SK-N-SH (cell line): ENCODE measurements around the gene HRH2. TPM values are rescaled to one million over a fixed set of nuclear protein-coding genes. Genes with fewer than 3 reads are reported as not detected.

Source experiments
- CTCF ChIA-PET: fragments of 300-600, 350-600 bp; formaldehyde crosslinking; extraction: SDS; loops from one replicate; lab custom pipeline; 2021; lab: Yijun Ruan, JAX
- POLR2A ChIA-PET: fragments of 350-600 bp; sonication (Branson Sonifier 250); formaldehyde crosslinking; extraction: SDS; loops from one replicate; lab custom pipeline; 2020; ENCODE audit warnings: antibody characterized with exemption, inconsistent platforms; lab: Yijun Ruan, JAX
- DNase-seq: peaks from one replicate; pipeline ENCODE4 v3.0.0; 2012
- H2AFZ ChIP-seq: fragments of 200-600 bp; sonication (generic); 2 replicates; pipeline ENCODE4 v1.8.1; 2016; ENCODE audit warnings: antibody characterized with exemption, mild to moderate bottlenecking, low read depth
- H3F3A ChIP-seq: fragments of 200-600 bp; sonication (generic); replicated peaks from 2 replicates; pipeline ENCODE3; 2016; ENCODE audit warnings: antibody characterized with exemption, mild to moderate bottlenecking; ENCODE audit not compliant: insufficient read depth
- H3K27ac ChIP-seq, 2 experiments: fragments of 200-500 bp in 1 of 2; fragments of 200-600 bp in 1 of 2; sonication (Bioruptor generic) in 1 of 2; sonication (generic), shearing (Covaris generic) in 1 of 2; 2 replicates each; pipeline versions ENCODE4 v1.5.1 to v1.6.1; 2014 to 2016; ENCODE audit warnings: low read depth in 2 of 2, inconsistent platforms in 1 of 2, low read length in 1 of 2, mild to moderate bottlenecking in 1 of 2, mixed read lengths in 1 of 2
- H3K27me3 ChIP-seq: fragments of 200-600 bp; sonication (generic), shearing (Covaris generic); 2 replicates; pipeline ENCODE4 v1.6.1; 2016; ENCODE audit warnings: mixed run types; ENCODE audit not compliant: insufficient read depth
- H3K36me3 ChIP-seq, 2 experiments: fragments of 200-500 bp in 1 of 2; fragments of 200-600 bp in 1 of 2; sonication (Bioruptor generic) in 1 of 2; sonication (generic) in 1 of 2; replicated peaks in 1 of 2; 2 replicates each; pipeline versions ENCODE3 to v1.5.1; 2014 to 2016; ENCODE audit warnings: low read length in 1 of 2, mild to moderate bottlenecking in 1 of 2; ENCODE audit not compliant: insufficient read depth in 2 of 2, control insufficient read depth in 1 of 2
- H3K4me1 ChIP-seq, 2 experiments: fragments of 200-500 bp in 1 of 2; fragments of 200-600 bp in 1 of 2; sonication (Bioruptor generic) in 1 of 2; sonication (generic), shearing (Covaris generic) in 1 of 2; 2 replicates each; pipeline versions ENCODE4 v1.5.1 to v1.6.1; 2014 to 2016; ENCODE audit warnings: low read depth in 1 of 2, low read length in 1 of 2, mixed run types in 1 of 2; ENCODE audit not compliant: insufficient read depth in 2 of 2, control insufficient read depth in 1 of 2
- H3K4me2 ChIP-seq: fragments of 200-600 bp; sonication (generic), shearing (Covaris generic); 2 replicates; pipeline ENCODE4 v1.6.1; 2017; ENCODE audit warnings: mixed run types
- H3K4me3 ChIP-seq, 2 experiments: fragments of 200-500 bp in 1 of 2; fragments of 200-600 bp in 1 of 2; sonication (Bioruptor generic) in 1 of 2; sonication (generic), shearing (Covaris generic) in 1 of 2; 2 replicates each; pipeline versions ENCODE4 v1.5.1 to v1.8.1; 2014 to 2016; ENCODE audit warnings: low read depth in 2 of 2, inconsistent platforms in 1 of 2, low read length in 1 of 2, mild to moderate bottlenecking in 1 of 2, mixed read lengths in 1 of 2, moderate library complexity in 1 of 2
- H3K79me2 ChIP-seq: fragments of 200-600 bp; sonication (generic); 2 replicates; pipeline ENCODE4 v1.8.1; 2017; ENCODE audit warnings: mild to moderate bottlenecking; ENCODE audit not compliant: insufficient read depth
- H3K9ac ChIP-seq: fragments of 200-600 bp; sonication (generic); 2 replicates; pipeline ENCODE4 v1.6.1; 2017; ENCODE audit warnings: mixed run types
- H3K9me2 ChIP-seq: fragments of 200-600 bp; sonication (generic); 2 replicates; pipeline ENCODE4 v1.6.1; 2017; ENCODE audit warnings: mixed run types
- H3K9me3 ChIP-seq: fragments of 200-600 bp; sonication (generic); 2 replicates; pipeline ENCODE4 v1.6.1; 2017; ENCODE audit warnings: mixed run types, mild to moderate bottlenecking, moderate library complexity
- H4K20me1 ChIP-seq: fragments of 200-600 bp; sonication (generic); 2 replicates; pipeline ENCODE4 v1.6.1; 2017; ENCODE audit warnings: mild to moderate bottlenecking, mixed run types; ENCODE audit not compliant: insufficient read depth
- EP300 ChIP-seq, 2 experiments: IDR thresholded peaks; 2 replicates each; pipeline versions ENCODE4 v1.4.0 to v1.6.1; 2012; ENCODE audit warnings: borderline replicate concordance in 1 of 2, low read depth in 1 of 2, low read length in 1 of 2
- FOXJ3 ChIP-seq: sonication (generic); formaldehyde crosslinking; IDR thresholded peaks from 2 replicates; pipeline ENCODE4 v1.5.1; 2020; ENCODE audit warnings: mild to moderate bottlenecking, missing genetic modification reagents
- GABPA ChIP-seq: IDR thresholded peaks from 2 replicates; pipeline ENCODE4 v1.4.0; 2012; ENCODE audit warnings: low read depth, mild to moderate bottlenecking
- GATA2 ChIP-seq: sonication (generic); formaldehyde crosslinking; IDR thresholded peaks from 2 replicates; pipeline ENCODE4 v1.5.0; 2020; ENCODE audit warnings: mild to moderate bottlenecking, missing genetic modification reagents
- JUND ChIP-seq: IDR thresholded peaks from 2 replicates; pipeline ENCODE4 v1.4.0; 2012
- NFIC ChIP-seq: IDR thresholded peaks from 2 replicates; pipeline ENCODE4 v1.4.0; 2012; ENCODE audit warnings: borderline replicate concordance
- RFX5 ChIP-seq: IDR thresholded peaks from 2 replicates; pipeline ENCODE4 v1.6.1; 2012; ENCODE audit warnings: mild to moderate bottlenecking, improper control_type of control experiment, low read length
- SMC3 ChIP-seq: IDR thresholded peaks from 2 replicates; pipeline ENCODE4 v1.6.1; 2012; ENCODE audit warnings: low read depth, low read length, improper control_type of control experiment
- TAF1 ChIP-seq: IDR thresholded peaks from 2 replicates; pipeline ENCODE4 v1.6.1; 2012; ENCODE audit warnings: low read depth, mild to moderate bottlenecking, low read length, moderate library complexity, borderline replicate concordance
- YY1 ChIP-seq: IDR thresholded peaks from 2 replicates; pipeline ENCODE4 v1.4.0; 2012; ENCODE audit warnings: low read depth, mild to moderate bottlenecking
- WGBS: methylation state at CpG from one replicate; pipeline ENCODE4 v1.1.6; 2017; ENCODE audit warnings: low lambda C conversion rate; 5-methylcytosine and 5-hydroxymethylcytosine counted together
- polyA plus RNA-seq, 3 experiments: library from polyadenylated mRNA; depleted of rRNA; stranded (reverse); fragments of >200 nt; gene quantifications; 2 replicates each; pipeline ENCODE4 v1.2.3, GENCODE V29; 2012
- TF ChIP-seq, protein P1 (sequence below): fragments of 150-350 bp; IDR thresholded peaks from 2 replicates; pipeline ENCODE4 v1.6.1; 2016; ENCODE audit warnings: mild to moderate bottlenecking, low read depth, low read length
- TF ChIP-seq, protein P2 (sequence below): fragments of 150-350 bp; IDR thresholded peaks from 2 replicates; pipeline ENCODE4 v1.6.1; 2017; ENCODE audit warnings: antibody characterized with exemption, low read length, low read depth, borderline replicate concordance
- TF ChIP-seq, protein P3 (sequence below): fragments of 200-600 bp; sonication (generic); IDR thresholded peaks from 2 replicates; pipeline ENCODE4 v1.6.1; 2017; ENCODE audit warnings: antibody characterized with exemption, mild to moderate bottlenecking, moderate library complexity
- TF ChIP-seq, protein P4 (sequence below): IDR thresholded peaks from 2 replicates; pipeline ENCODE4 v1.4.0; 2012; ENCODE audit warnings: low read depth, borderline replicate concordance

The HRH2 gene
- polyA plus RNA-seq, 1 of the 3 experiments (the other 2 are of a cell fraction) = 0.08 TPM

DNA sequence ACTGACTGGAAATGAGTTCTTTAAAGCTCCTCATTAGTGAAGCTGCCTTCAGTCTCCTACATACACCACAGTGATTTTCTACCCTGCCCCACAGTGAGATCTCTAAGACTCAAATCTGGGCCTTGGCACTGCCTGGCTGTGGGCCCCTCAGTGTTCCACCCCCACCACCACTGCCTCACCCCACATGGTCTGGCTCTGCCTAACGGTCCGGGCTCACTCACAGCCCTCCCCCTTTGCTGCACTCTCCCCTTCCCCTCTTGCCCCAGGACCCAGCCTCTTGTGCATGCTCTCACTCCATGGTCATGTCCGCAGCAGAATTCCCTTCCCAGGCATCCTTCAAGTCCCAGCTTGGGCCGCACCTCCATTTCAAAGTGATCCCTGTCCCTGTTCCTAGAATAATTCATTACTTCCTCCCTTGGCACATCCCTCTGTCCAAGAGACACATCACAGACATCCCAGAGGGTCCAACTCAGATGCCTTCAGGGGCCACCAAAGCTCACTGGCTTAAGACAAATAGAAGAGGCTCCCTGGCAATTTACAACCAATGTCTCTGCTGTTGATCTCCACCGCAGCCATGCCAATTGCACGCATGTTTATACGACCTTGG lies 56.7 kb downstream of the HRH2 start:
- CTCF ChIA-PET = interaction anchor here (1.6 to 10.1 kb wide), 2 partner anchors 14 to 180 kb away, joined by 6 to 57 read pairs; no protein-coding TSS in a partner anchor
- no peaks in the 10 kb centered on the region for H3K36me3 ChIP-seq
- H3K9ac ChIP-seq = no peak overlapping the region
- POLR2A ChIA-PET = no interaction called here
- H3K4me1 ChIP-seq = peaks cover 0 to 9% of the 10 kb centered on the region in 2 experiments; a peak in 1 of 4 replicates
- no peak for TF ChIP-seq SMC3
- TF ChIP-seq, protein P1, sequence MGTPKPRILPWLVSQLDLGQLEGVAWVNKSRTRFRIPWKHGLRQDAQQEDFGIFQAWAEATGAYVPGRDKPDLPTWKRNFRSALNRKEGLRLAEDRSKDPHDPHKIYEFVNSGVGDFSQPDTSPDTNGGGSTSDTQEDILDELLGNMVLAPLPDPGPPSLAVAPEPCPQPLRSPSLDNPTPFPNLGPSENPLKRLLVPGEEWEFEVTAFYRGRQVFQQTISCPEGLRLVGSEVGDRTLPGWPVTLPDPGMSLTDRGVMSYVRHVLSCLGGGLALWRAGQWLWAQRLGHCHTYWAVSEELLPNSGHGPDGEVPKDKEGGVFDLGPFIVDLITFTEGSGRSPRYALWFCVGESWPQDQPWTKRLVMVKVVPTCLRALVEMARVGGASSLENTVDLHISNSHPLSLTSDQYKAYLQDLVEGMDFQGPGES = no peak
- TF ChIP-seq, protein P2, sequence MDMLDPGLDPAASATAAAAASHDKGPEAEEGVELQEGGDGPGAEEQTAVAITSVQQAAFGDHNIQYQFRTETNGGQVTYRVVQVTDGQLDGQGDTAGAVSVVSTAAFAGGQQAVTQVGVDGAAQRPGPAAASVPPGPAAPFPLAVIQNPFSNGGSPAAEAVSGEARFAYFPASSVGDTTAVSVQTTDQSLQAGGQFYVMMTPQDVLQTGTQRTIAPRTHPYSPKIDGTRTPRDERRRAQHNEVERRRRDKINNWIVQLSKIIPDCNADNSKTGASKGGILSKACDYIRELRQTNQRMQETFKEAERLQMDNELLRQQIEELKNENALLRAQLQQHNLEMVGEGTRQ = no peak
- TF ChIP-seq FOXJ3 (CRISPR knock-in tag) = no peak
- TF ChIP-seq, protein P3, sequence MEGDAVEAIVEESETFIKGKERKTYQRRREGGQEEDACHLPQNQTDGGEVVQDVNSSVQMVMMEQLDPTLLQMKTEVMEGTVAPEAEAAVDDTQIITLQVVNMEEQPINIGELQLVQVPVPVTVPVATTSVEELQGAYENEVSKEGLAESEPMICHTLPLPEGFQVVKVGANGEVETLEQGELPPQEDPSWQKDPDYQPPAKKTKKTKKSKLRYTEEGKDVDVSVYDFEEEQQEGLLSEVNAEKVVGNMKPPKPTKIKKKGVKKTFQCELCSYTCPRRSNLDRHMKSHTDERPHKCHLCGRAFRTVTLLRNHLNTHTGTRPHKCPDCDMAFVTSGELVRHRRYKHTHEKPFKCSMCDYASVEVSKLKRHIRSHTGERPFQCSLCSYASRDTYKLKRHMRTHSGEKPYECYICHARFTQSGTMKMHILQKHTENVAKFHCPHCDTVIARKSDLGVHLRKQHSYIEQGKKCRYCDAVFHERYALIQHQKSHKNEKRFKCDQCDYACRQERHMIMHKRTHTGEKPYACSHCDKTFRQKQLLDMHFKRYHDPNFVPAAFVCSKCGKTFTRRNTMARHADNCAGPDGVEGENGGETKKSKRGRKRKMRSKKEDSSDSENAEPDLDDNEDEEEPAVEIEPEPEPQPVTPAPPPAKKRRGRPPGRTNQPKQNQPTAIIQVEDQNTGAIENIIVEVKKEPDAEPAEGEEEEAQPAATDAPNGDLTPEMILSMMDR = no peak
- TF ChIP-seq JUND = no peak
- no peak for TF ChIP-seq YY1
- TF ChIP-seq RFX5 = no peak
- no peak for TF ChIP-seq EP300 (IDR thresholded peaks at IDR 0.05; ENCODE audit: borderline replicate concordance in 1 of 2, low read depth in 1 of 2, low read length in 1 of 2)
- TF ChIP-seq TAF1 = no peak
- TF ChIP-seq GABPA = no peak
- TF ChIP-seq GATA2 = no peak
- TF ChIP-seq NFIC = no peak
- TF ChIP-seq, protein P4, sequence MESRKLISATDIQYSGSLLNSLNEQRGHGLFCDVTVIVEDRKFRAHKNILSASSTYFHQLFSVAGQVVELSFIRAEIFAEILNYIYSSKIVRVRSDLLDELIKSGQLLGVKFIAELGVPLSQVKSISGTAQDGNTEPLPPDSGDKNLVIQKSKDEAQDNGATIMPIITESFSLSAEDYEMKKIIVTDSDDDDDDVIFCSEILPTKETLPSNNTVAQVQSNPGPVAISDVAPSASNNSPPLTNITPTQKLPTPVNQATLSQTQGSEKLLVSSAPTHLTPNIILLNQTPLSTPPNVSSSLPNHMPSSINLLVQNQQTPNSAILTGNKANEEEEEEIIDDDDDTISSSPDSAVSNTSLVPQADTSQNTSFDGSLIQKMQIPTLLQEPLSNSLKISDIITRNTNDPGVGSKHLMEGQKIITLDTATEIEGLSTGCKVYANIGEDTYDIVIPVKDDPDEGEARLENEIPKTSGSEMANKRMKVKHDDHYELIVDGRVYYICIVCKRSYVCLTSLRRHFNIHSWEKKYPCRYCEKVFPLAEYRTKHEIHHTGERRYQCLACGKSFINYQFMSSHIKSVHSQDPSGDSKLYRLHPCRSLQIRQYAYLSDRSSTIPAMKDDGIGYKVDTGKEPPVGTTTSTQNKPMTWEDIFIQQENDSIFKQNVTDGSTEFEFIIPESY = no peak
- WGBS = 39% methylated on average over 7 of the region's 7 CpGs
- no peaks in the 10 kb centered on the region for H3F3A ChIP-seq
- no peaks in the 10 kb centered on the region for H3K79me2 ChIP-seq
- H3K4me2 ChIP-seq = no peak overlapping the region
- no peaks in the 10 kb centered on the region for H3K9me2 ChIP-seq
- no peaks in the 10 kb centered on the region for H4K20me1 ChIP-seq
- no peaks in the 10 kb centered on the region for H3K27me3 ChIP-seq
- no peak for DNase-seq
- no peak overlapping the region for H3K4me3 ChIP-seq
- no peaks in the 10 kb centered on the region for H3K9me3 ChIP-seq
- no peak overlapping the region for H3K27ac ChIP-seq
- H2AFZ ChIP-seq = no peak overlapping the region
